WERI-Rb-1 (cell line): ENCODE measurements around the gene TYW5.

ENCODE experiments used
- DNase-seq: peaks from one replicate; pipeline ENCODE4 v3.0.0-alpha.2; 2020
- H3K27ac ChIP-seq: fragments of 250-450 bp; sonication (Bioruptor Pico); 2 replicates; pipeline ENCODE4 v1.5.1; 2020; ENCODE audit warnings: mild to moderate bottlenecking, moderate library complexity
- H3K27me3 ChIP-seq: fragments of 250-450 bp; sonication (Bioruptor Pico); 2 replicates; pipeline ENCODE4 v1.5.1; 2021; ENCODE audit warnings: mild to moderate bottlenecking, low read depth, moderate library complexity; ENCODE audit not compliant: insufficient read depth, severe bottlenecking
- H3K36me3 ChIP-seq: fragments of 250-450 bp; sonication (Bioruptor Pico); 2 replicates; pipeline ENCODE4 v1.5.1; 2020; ENCODE audit warnings: mild to moderate bottlenecking, moderate library complexity
- H3K4me3 ChIP-seq: 2 replicates; pipeline ENCODE4 v1.5.1; 2011; ENCODE audit warnings: low read depth, mild to moderate bottlenecking, control low read depth, low read length
- H3K9me3 ChIP-seq: fragments of 250-450 bp; sonication (Bioruptor Pico); 2 replicates; pipeline ENCODE4 v1.5.1; 2021; ENCODE audit warnings: mild to moderate bottlenecking, moderate library complexity; ENCODE audit not compliant: severe bottlenecking
- TF ChIP-seq, protein P1 (sequence below): IDR thresholded peaks from 2 replicates; pipeline ENCODE4 v1.5.1; 2011; ENCODE audit warnings: low read depth, mild to moderate bottlenecking, control low read depth, inconsistent platforms, low read length

TYW5 gene

GRCh38 chr2:199994896-199995295 lies 39.6 kb upstream of the TYW5 start:
- DNase-seq, result no peak
- Histone ChIP-seq H3K9me3 (no peaks in the 10 kb centered on the region), H3K27me3 (no peaks in the 10 kb centered on the region), H3K36me3 (no peaks in the 10 kb centered on the region), H3K4me3 (no peak overlapping the region), H3K27ac (no peak overlapping the region)
- TF ChIP-seq, protein P1, sequence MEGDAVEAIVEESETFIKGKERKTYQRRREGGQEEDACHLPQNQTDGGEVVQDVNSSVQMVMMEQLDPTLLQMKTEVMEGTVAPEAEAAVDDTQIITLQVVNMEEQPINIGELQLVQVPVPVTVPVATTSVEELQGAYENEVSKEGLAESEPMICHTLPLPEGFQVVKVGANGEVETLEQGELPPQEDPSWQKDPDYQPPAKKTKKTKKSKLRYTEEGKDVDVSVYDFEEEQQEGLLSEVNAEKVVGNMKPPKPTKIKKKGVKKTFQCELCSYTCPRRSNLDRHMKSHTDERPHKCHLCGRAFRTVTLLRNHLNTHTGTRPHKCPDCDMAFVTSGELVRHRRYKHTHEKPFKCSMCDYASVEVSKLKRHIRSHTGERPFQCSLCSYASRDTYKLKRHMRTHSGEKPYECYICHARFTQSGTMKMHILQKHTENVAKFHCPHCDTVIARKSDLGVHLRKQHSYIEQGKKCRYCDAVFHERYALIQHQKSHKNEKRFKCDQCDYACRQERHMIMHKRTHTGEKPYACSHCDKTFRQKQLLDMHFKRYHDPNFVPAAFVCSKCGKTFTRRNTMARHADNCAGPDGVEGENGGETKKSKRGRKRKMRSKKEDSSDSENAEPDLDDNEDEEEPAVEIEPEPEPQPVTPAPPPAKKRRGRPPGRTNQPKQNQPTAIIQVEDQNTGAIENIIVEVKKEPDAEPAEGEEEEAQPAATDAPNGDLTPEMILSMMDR, result no peak

DNA sequence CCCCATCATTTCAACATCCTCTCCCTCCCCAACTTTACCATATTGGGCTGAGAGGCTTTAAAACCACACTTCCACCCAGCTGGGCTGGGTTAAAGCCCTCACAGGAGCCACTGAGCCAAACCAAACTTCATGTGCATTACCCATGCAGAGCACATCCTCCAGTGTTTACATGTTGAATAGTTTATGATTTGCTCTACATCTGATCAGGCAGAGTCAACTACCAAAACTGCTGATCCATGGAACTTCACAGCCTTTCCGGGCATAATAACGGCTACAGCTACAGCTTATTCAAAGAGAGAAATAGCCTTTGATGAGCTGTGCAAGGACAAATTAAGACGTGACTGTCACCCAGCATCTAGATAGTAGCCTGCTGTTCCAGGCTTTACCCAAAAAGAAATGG lies 39.1 kb upstream of the TYW5 start:
- no peak for DNase-seq
- no peak overlapping the region for H3K4me3 ChIP-seq
- H3K27me3 ChIP-seq, result no peaks in the 10 kb centered on the region
- TF ChIP-seq, protein P1, result no peak
- H3K27ac ChIP-seq, result no peak overlapping the region
- H3K36me3 ChIP-seq, result no peaks in the 10 kb centered on the region
- no peaks in the 10 kb centered on the region for H3K9me3 ChIP-seq

DNA sequence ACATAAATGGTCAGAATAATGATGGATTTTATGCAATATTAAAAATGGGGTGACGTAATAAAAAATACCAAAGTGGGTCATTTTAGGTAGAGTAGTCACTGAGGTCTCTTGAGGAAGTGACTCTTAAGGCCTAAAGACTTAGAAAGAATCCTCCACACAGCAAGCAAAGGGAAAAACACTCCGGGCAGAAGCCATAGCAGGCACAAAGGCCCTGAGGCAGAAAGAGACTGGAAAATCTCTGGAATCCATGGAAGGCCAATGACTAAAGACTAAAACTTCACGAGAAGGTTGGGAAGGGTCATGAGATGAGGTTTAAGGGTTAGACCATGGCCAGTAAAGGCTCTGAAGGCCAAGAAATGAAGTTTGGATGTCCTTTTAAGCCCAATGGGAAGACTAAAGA lies 37.0 kb upstream of the TYW5 start:
- Histone ChIP-seq H3K4me3 (no peak overlapping the region), H3K27me3 (no peaks in the 10 kb centered on the region), H3K36me3 (no peaks in the 10 kb centered on the region), H3K9me3 (no peaks in the 10 kb centered on the region), H3K27ac (no peak overlapping the region)
- TF ChIP-seq, protein P1, result no peak
- no peak for DNase-seq

DNA sequence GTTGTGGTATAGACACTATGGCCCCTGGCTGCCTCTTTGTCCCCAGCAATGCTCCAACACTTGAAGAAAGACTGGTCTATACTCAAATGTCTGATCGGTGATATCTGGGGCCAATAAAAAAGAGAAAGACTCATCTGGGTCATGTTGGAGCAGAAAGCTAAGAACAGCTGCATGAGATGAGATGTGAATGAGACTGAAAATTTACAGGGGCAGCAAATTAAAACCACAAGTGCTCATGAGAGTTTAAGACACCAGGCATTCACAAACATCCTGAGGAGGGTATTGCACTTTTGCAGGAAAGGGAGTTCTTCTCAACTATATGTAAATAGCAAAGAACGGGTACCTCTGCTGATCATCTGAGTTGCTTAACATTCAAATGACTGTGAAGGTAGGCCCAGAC lies 36.4 kb upstream of the TYW5 start:
- H3K36me3 ChIP-seq, result no peaks in the 10 kb centered on the region
- no peak overlapping the region for H3K27ac ChIP-seq
- no peaks in the 10 kb centered on the region for H3K9me3 ChIP-seq
- no peak overlapping the region for H3K4me3 ChIP-seq
- no peak for DNase-seq
- no peaks in the 10 kb centered on the region for H3K27me3 ChIP-seq
- TF ChIP-seq, protein P1, result no peak

DNA sequence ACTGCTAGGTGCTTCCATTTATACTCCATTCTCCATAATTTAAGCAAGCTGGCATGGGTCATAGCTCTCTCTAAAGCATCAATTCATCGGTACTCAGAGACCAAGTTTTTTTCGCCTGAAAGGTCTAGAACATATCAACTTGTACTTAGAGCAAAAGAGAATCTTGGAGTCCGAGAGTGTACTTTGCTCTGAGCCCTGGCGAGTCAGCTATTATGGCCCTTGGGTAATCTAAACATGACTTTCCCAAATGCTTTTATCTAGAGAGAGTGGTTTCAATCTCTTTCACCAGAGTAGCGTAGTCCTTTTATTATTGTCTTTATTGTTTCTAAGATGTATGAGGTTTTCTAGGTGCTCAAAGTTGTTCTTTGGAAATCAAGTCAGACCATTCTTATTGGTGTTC lies 34.5 kb upstream of the TYW5 start:
- H3K27me3 ChIP-seq, result no peaks in the 10 kb centered on the region
- H3K27ac ChIP-seq, result no peak overlapping the region
- TF ChIP-seq, protein P1, result no peak

GRCh38 chr2:199988151-199988550 lies 32.9 kb upstream of the TYW5 start:
- Histone ChIP-seq H3K9me3 (no peaks in the 10 kb centered on the region), H3K4me3 (no peak overlapping the region), H3K27ac (no peak overlapping the region), H3K27me3 (no peaks in the 10 kb centered on the region), H3K36me3 (no peaks in the 10 kb centered on the region)
- no peak for DNase-seq
- TF ChIP-seq, protein P1, result no peak

More for the DNA sequence above, 34.5 kb upstream of the TYW5 start:
- H3K36me3 ChIP-seq, result no peaks in the 10 kb centered on the region
- DNase-seq, result no peak
- no peak overlapping the region for H3K4me3 ChIP-seq
- H3K9me3 ChIP-seq, result no peaks in the 10 kb centered on the region
